Colonic mucosa (tissue), 4 donors: ENCODE data around the gene HLA-DQA1. TPM values are rescaled to one million over a fixed set of nuclear protein-coding genes. Genes with fewer than 3 reads are reported as not detected.

ENCODE experiments used
- DNase-seq: peaks from one replicate; pipeline ENCODE4 v3.0.0-alpha.2; 2020
- H3K27ac ChIP-seq: fragments of 200-600 bp; one replicate; pipeline ENCODE4 v1.8.0; 2021
- H3K27me3 ChIP-seq: fragments of 200-600 bp; one replicate; pipeline ENCODE4 v1.8.0; 2021
- H3K36me3 ChIP-seq: fragments of 200-600 bp; one replicate; pipeline ENCODE4 v1.8.0; 2021
- H3K4me1 ChIP-seq: fragments of 200-600 bp; one replicate; pipeline ENCODE4 v1.8.0; 2021; ENCODE audit warnings: mild to moderate bottlenecking
- H3K4me3 ChIP-seq: fragments of 200-600 bp; one replicate; pipeline ENCODE4 v1.8.0; 2021
- H3K9ac ChIP-seq, 2 donors: one replicate each; pipeline ENCODE4 v1.7.0; 2013; ENCODE audit warnings: control low read depth in 2 of 2, low read depth in 2 of 2, low read length in 2 of 2
- H3K9me3 ChIP-seq: fragments of 200-600 bp; one replicate; pipeline ENCODE4 v1.8.0; 2021
- CTCF ChIP-seq: fragments of 200-600 bp; IDR thresholded peaks from one replicate; pipeline ENCODE4 v1.8.0; 2022; ENCODE audit warnings: antibody characterized with exemption, mild to moderate bottlenecking
- intact Hi-C: fragments of 100-400 bp; cut with DNase I; formaldehyde crosslinking; loops from one replicate; pipeline ENCODE4 v1.14.1; 2022
- total RNA-seq, 2 donors: library from RNA; stranded (reverse); fragmentation: NEBNext Ultra II Directional in 1 of 2; extraction: Animal tissue kit (Norgen Biotek cat#: 25700) in 1 of 2; gene quantifications; one replicate each; pipeline ENCODE4 v1.2.1, GENCODE V29; 2021
- donor health status: healthy.
- donor health status: DM: no; HTN: no; CAD: no.
- donor health status: DM: no; HTN: no; CAD: no.

HLA-DQA1 gene
- total RNA-seq, 2 donors from 2014 or later, result 8.1 to 13.5 TPM

GRCh38 chr6:32622545-32623401 lies 14.4 kb upstream of the HLA-DQA1 start:
- Histone ChIP-seq H3K27me3 (no peaks in the 10 kb centered on the region), H3K9me3 (no peaks in the 10 kb centered on the region), H3K4me1 (no peaks in the 10 kb centered on the region), H3K36me3 (no peaks in the 10 kb centered on the region), H3K4me3 (no peak overlapping the region), H3K27ac (no peak overlapping the region), H3K9ac (no peak overlapping the region)
- peak; percentile 22 for DNase-seq
- TF ChIP-seq CTCF, result no peak
- intact Hi-C loops, result no loop called here

DNA sequence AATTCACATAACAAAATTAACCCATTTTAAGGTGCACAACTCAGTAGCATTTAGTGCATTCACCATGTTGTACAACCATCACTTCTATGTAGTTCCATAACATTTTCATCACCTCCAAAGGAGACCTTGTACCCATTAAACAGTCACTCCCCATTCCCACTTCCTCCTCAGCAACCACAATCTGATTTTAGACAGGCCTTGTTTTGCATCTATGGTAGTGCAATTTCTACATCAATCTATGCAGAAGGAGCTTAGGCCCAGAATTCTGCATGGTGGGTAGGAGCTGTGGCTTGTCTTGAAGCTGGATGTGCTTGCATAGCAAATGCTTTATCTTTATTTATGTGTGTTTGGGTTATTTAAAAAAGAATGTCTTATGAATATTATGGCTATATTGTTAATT lies 13.5 kb upstream of the HLA-DQA1 start:
- intact Hi-C loops, result no loop called here
- Histone ChIP-seq H3K4me3 (no peak overlapping the region), H3K36me3 (no peaks in the 10 kb centered on the region), H3K9ac (no peak overlapping the region), H3K4me1 (no peaks in the 10 kb centered on the region), H3K27ac (no peak overlapping the region), H3K27me3 (no peaks in the 10 kb centered on the region), H3K9me3 (no peaks in the 10 kb centered on the region)
- no peak for DNase-seq
- no peak for TF ChIP-seq CTCF

GRCh38 chr6:32624565-32624964 lies 12.6 kb upstream of the HLA-DQA1 start:
- H3K9me3 ChIP-seq, result no peaks in the 10 kb centered on the region
- no peak for DNase-seq
- no peak for TF ChIP-seq CTCF
- H3K4me1 ChIP-seq, result no peaks in the 10 kb centered on the region
- no peak overlapping the region for H3K9ac ChIP-seq
- no peaks in the 10 kb centered on the region for H3K36me3 ChIP-seq
- no peak overlapping the region for H3K27ac ChIP-seq
- intact Hi-C loops, result no loop called here
- no peak overlapping the region for H3K4me3 ChIP-seq
- H3K27me3 ChIP-seq, result no peaks in the 10 kb centered on the region

DNA sequence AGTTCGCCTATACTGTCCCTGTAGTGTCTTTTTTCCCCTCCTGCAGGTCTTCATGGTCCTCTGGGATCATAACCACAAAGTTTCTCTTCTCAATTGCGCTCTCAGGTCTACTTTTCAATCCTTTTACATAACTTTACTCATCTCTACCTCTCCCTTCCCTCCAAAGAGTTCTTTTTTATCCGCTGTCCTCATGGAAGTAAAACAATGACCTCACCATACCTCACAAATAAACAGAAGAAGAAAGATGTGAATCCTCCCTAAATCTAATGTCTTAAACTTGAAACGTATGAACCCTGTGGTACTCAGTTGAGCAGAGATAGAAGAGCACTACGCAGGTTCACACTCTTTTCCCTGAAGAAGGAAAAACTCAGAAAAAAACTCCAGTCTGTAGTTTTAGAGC lies 12.1 kb upstream of the HLA-DQA1 start:
- H3K9me3 ChIP-seq, result no peaks in the 10 kb centered on the region
- H3K27ac ChIP-seq, result no peak overlapping the region
- TF ChIP-seq CTCF, result no peak
- intact Hi-C loops, result no loop called here
- H3K9ac ChIP-seq, result no peak overlapping the region
- no peaks in the 10 kb centered on the region for H3K27me3 ChIP-seq
- no peak overlapping the region for H3K4me3 ChIP-seq
- H3K36me3 ChIP-seq, result no peaks in the 10 kb centered on the region
- DNase-seq, result no peak
- no peaks in the 10 kb centered on the region for H3K4me1 ChIP-seq

- H3K4me3 ChIP-seq, result no peak overlapping the region
- H3K9ac ChIP-seq, result no peak overlapping the region
- no peaks in the 10 kb centered on the region for H3K9me3 ChIP-seq
- no peak for TF ChIP-seq CTCF
- no peaks in the 10 kb centered on the region for H3K4me1 ChIP-seq
- H3K36me3 ChIP-seq, result no peaks in the 10 kb centered on the region
- no peak for DNase-seq
- no peak overlapping the region for H3K27ac ChIP-seq
- intact Hi-C loops, result no loop called here
- H3K27me3 ChIP-seq, result no peaks in the 10 kb centered on the region
Measured at GRCh38 chr6:32627249-32627648, 10.0 kb upstream of the HLA-DQA1 start.
